Psoas muscle (tissue), 8 donors: ENCODE data around the gene ANKRD13B. TPM values are rescaled to one million over a fixed set of nuclear protein-coding genes. Genes with fewer than 3 reads are reported as not detected.

Experiments
- ATAC-seq, 4 donors: fragments of 200-7000 bp; cut with Tn5 transposase; one replicate each; pipeline ENCODE4 v1.9.1; 2020; ENCODE audit warnings: moderate library complexity in 3 of 4, mild to moderate bottlenecking in 2 of 4
- DNase-seq, 2 donors: peaks; one replicate each; pipeline ENCODE4 v3.0.0-alpha.2; 2020
- H3K27ac ChIP-seq: fragments of 200-600 bp; one replicate; pipeline ENCODE4 v1.8.0; 2022
- H3K27me3 ChIP-seq, 3 donors: fragments of 200-600 bp in 1 of 3; one replicate each; pipeline versions ENCODE4 v1.6.1 to v1.8.0; 2013 to 2022; ENCODE audit warnings: low read length in 2 of 3, mild to moderate bottlenecking in 2 of 3, moderate library complexity in 1 of 3; ENCODE audit not compliant: insufficient read depth in 3 of 3
- H3K36me3 ChIP-seq, 2 donors: fragments of 200-600 bp in 1 of 2; one replicate each; pipeline versions ENCODE4 v1.6.1 to v1.8.0; 2013 to 2022; ENCODE audit warnings: low read depth in 1 of 2, mild to moderate bottlenecking in 1 of 2, moderate library complexity in 1 of 2; ENCODE audit not compliant: insufficient read depth in 1 of 2
- H3K4me1 ChIP-seq: fragments of 200-600 bp; one replicate; pipeline ENCODE4 v1.8.0; 2022
- H3K4me3 ChIP-seq: fragments of 200-600 bp; one replicate; pipeline ENCODE4 v1.8.0; 2022; ENCODE audit warnings: mild to moderate bottlenecking
- H3K9me3 ChIP-seq: fragments of 200-600 bp; one replicate; pipeline ENCODE4 v1.8.0; 2022
- CTCF ChIP-seq: fragments of 200-600 bp; IDR thresholded peaks from one replicate; pipeline ENCODE4 v1.8.0; 2022; ENCODE audit warnings: antibody characterized with exemption
- WGBS, 3 donors: extraction: QIAGEN DNeasy Blood & Tissue Kit; methylation state at CpG; one replicate each; pipeline versions ENCODE4 v1.1.6 to v1.1.7; 2013; 5-methylcytosine and 5-hydroxymethylcytosine counted together
- intact Hi-C, 2 donors: fragments of 100-400 bp; cut with DNase I; formaldehyde crosslinking; loops; one replicate each; pipeline versions ENCODE4 v1.11.0 to v1.14.2; 2022
- polyA plus RNA-seq, 3 donors: library from polyadenylated mRNA; stranded (reverse); fragments of 200-250 nt; gene quantifications; one replicate each; pipeline ENCODE4 v1.2.3, GENCODE V29; 2013
- total RNA-seq, 4 donors: library from RNA; stranded (reverse); fragmentation: NEBNext Ultra II Directional in 2 of 4; extraction: Animal tissue kit (Norgen Biotek cat#: 25700) in 2 of 4; gene quantifications; one replicate each; pipeline versions ENCODE4 v1.2.1 to v1.2.4, GENCODE V29; 2021 to 2023
- donor health status: healthy with polysubstance abuse.
- donor health status: DM: no; HTN: no; CAD: no; lungs with moderate emphysema.
- donor health status: Bipolar disorder and iron deficiency.
- donor health status: healthy.
- donor health status: DM: yes; HTN: yes; CAD: no.
- donor health status: DM: no; HTN: no; CAD: no.
- donor health status: DM: no; HTN: no; CAD: no.
- donor health status: DM: yes; HTN: yes; CAD: no.

ANKRD13B gene
- total and polyA plus RNA-seq, 7 donors = 5.4 to 14.8 (median 7.1) TPM

- Histone ChIP-seq H3K4me3 (no peak overlapping the region), H3K36me3 (peaks cover 2 to 95% of the 10 kb centered on the region in 2 donors), H3K27me3 (no peaks in the 10 kb centered on the region), H3K4me1 (peaks cover 3% of the 10 kb centered on the region), H3K9me3 (no peaks in the 10 kb centered on the region), H3K27ac (no peak overlapping the region)
- intact Hi-C loops = no loop called here
- DNase-seq (no peak), ATAC-seq (no peak)
- no peak for TF ChIP-seq CTCF
Observed at GRCh38 chr17:29652976-29653375, 60.0 kb downstream of the ANKRD13B start.

DNA sequence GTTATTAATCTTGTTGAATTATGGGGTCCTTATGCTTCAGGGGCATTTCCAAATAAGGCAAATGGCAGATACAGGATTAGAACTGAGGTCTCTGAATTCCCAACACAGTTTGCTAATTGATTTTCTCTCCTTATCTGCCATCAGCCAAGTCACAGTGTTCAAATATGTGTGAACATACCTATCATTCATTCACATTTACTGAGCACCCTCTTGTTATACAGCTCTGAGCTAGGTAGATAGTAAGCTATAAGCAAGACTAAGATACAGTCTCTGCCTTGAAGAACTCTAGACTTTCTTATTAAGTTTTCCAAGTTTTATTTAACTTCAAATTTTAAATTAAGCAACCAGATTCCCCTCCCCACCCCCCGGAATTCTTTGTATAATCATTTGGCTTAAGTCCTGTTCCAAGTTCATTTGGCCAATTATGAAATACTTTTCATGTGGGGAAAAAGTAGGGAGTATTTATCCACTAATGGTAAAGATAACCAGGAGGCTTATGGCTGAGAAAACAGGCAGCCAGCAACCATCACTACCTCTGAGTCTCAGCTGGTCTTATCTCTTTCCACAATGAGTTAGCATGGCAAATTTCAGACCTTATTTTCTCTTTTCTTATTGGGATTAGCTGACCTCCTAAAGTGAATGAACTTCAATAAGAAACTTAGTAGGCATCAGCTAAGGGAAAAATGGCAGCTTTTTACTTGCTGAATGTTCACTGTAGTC, 61.2 kb downstream of the ANKRD13B start:
- 65 to 82% (median 67%) methylated on average over 1 of the region's 1 CpG for WGBS, 3 donors
- DNase-seq (no peak), ATAC-seq (no peak)
- no peaks in the 10 kb centered on the region for H3K27me3 ChIP-seq
- TF ChIP-seq CTCF = no peak
- peaks cover 2 to 93% of the 10 kb centered on the region in 2 donors for H3K36me3 ChIP-seq
- H3K4me1 ChIP-seq = peaks cover 3% of the 10 kb centered on the region
- H3K9me3 ChIP-seq = no peaks in the 10 kb centered on the region
- intact Hi-C loops = no loop called here
- H3K27ac ChIP-seq = peak overlapping the region; percentile 52
- no peak overlapping the region for H3K4me3 ChIP-seq

GRCh38 chr17:29655323-29655722, 62.4 kb downstream of the ANKRD13B start:
- H3K27ac ChIP-seq = peak overlapping the region; percentile 52
- DNase-seq (no peak), ATAC-seq (no peak)
- H3K4me1 ChIP-seq = peaks cover 3% of the 10 kb centered on the region
- no peaks in the 10 kb centered on the region for H3K27me3 ChIP-seq
- WGBS, 3 donors = 57 to 87% (median 68%) methylated on average over 6 of the region's 6 CpGs
- no peaks in the 10 kb centered on the region for H3K9me3 ChIP-seq
- H3K4me3 ChIP-seq = no peak overlapping the region
- H3K36me3 ChIP-seq = peaks cover 2 to 92% of the 10 kb centered on the region in 2 donors
- TF ChIP-seq CTCF = no peak
- intact Hi-C loops = no loop called here

DNA sequence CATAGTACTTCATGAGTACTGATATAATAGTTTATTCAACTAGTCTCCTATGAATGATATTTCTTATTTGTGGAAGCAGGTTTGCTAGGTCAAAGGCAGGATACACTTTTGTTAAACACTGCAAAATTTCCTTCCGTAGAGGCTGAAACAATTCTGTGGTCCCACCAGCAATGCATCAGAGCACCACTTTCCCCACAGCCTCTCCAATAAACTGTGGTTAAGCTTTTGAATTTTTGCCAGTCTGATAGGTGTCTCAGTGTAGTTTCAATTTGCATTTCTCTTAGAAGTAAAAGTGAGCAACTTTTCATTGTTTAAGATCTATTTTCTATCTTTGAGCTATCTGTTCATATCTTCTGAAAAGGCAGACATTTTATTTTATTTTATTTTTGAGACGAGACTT, 66.2 kb downstream of the ANKRD13B start:
- H3K36me3 ChIP-seq = peaks cover 2 to 65% of the 10 kb centered on the region in 2 donors
- H3K4me1 ChIP-seq = peaks cover 33% of the 10 kb centered on the region
- 81 to 95% (median 86%) methylated on average over 2 of the region's 2 CpGs for WGBS, 3 donors
- no peaks in the 10 kb centered on the region for H3K9me3 ChIP-seq
- ATAC-seq = no peak
- no peaks in the 10 kb centered on the region for H3K27me3 ChIP-seq
- TF ChIP-seq CTCF = no peak
- peak overlapping the region; percentile 88 for H3K27ac ChIP-seq
- no peak for DNase-seq
- intact Hi-C loops = no loop called here
- no peak overlapping the region for H3K4me3 ChIP-seq

DNA sequence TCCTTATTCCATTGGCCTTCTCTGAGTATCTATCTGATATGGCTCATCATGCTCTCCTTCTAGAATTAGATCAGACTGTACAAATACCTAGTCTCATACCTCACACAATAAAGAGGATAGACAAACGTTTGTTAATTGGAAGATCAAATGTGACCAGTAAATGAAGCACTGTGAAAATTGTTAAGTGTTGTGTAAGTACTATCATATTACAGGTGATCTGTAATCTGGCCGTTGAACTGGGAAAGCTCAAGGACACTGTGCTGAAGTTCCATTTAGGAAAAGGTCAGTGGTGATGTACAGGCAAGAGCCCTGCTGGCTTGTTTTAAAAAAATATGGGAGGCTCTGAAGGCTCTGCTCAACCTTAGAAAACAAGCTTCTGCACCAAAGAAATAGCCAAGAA, 68.3 kb downstream of the ANKRD13B start:
- intact Hi-C loops = loop anchor here in 1 of 2 donors (2.0 kb wide), 1 partner anchor 14 kb away; no protein-coding TSS in a partner anchor
- TF ChIP-seq CTCF = no peak
- ATAC-seq (peak; percentile 43 to 62 (median 58)), DNase-seq (no peak)
- no peaks in the 10 kb centered on the region for H3K27me3 ChIP-seq
- peaks cover 2 to 65% of the 10 kb centered on the region in 2 donors for H3K36me3 ChIP-seq
- no peak overlapping the region for H3K4me3 ChIP-seq
- H3K4me1 ChIP-seq = peaks cover 54% of the 10 kb centered on the region
- WGBS, 3 donors = 28 to 38% (median 28%) methylated on average over 2 of the region's 2 CpGs
- H3K9me3 ChIP-seq = no peaks in the 10 kb centered on the region
- peak overlapping the region; percentile 88 for H3K27ac ChIP-seq
